Urinary bladder (tissue), 4 donors: Measurements from ENCODE around the gene TCEA3. TPM values are rescaled to one million over a fixed set of nuclear protein-coding genes. Genes with fewer than 3 reads are reported as not detected.

Experiments
- DNase-seq: peaks from one replicate; pipeline ENCODE4 v3.0.0-alpha.2; 2015; ENCODE audit errors: extremely low spot score
- H3K27ac ChIP-seq: one replicate; pipeline ENCODE4 v1.5.1; 2013; ENCODE audit warnings: low read depth, mild to moderate bottlenecking, moderate library complexity
- H3K36me3 ChIP-seq: one replicate; pipeline ENCODE4 v1.6.1; 2013; ENCODE audit warnings: mild to moderate bottlenecking, moderate library complexity; ENCODE audit not compliant: insufficient read depth
- H3K4me1 ChIP-seq: one replicate; pipeline ENCODE4 v1.6.1; 2013; ENCODE audit warnings: mild to moderate bottlenecking, moderate library complexity; ENCODE audit not compliant: insufficient read depth
- H3K4me3 ChIP-seq: one replicate; pipeline ENCODE4 v1.5.1; 2013; ENCODE audit warnings: low read depth, low read length
- WGBS: extraction: QIAGEN DNeasy Blood & Tissue Kit; methylation state at CpG from one replicate; pipeline ENCODE4 v1.1.7; 2013; 5-methylcytosine and 5-hydroxymethylcytosine counted together
- polyA plus RNA-seq: library from polyadenylated mRNA; stranded (reverse); fragments of 200-250 nt; gene quantifications from one replicate; pipeline ENCODE4 v1.2.3, GENCODE V29; 2013
- total RNA-seq: library from RNA; depleted of rRNA; stranded (reverse); fragments of >200 nt; gene quantifications from one replicate; pipeline ENCODE4 v1.2.3, GENCODE V29; 2014
- donor health status: healthy with polysubstance abuse.
- donor health status: healthy.

The TCEA3 gene
- total and polyA plus RNA-seq, 2 donors = 28.5 to 44.8 TPM

- H3K4me1 ChIP-seq = no peaks in the 10 kb centered on the region
- no peak overlapping the region for H3K4me3 ChIP-seq
- DNase-seq = no peak
- 89% methylated on average over 5 of the region's 5 CpGs for WGBS
- no peaks in the 10 kb centered on the region for H3K36me3 ChIP-seq
- no peak overlapping the region for H3K27ac ChIP-seq
These were observed 31.7 kb upstream of the TCEA3 start for GRCh38 chr1:23456226-23456625.

GRCh38 chr1:23453455-23454000 is 29.0 kb upstream of the TCEA3 start:
- WGBS = 96% methylated on average over 3 of the region's 3 CpGs
- no peaks in the 10 kb centered on the region for H3K4me1 ChIP-seq
- no peak overlapping the region for H3K4me3 ChIP-seq
- no peaks in the 10 kb centered on the region for H3K36me3 ChIP-seq
- DNase-seq = no peak
- no peak overlapping the region for H3K27ac ChIP-seq

GRCh38 chr1:23452011-23452411 is 27.5 kb upstream of the TCEA3 start:
- whole genome bisulfite sequencing = 29% methylated on average over 5 of the region's 5 CpGs
- Histone ChIP-seq H3K4me3 (no peak overlapping the region), H3K27ac (no peak overlapping the region), H3K4me1 (no peaks in the 10 kb centered on the region), H3K36me3 (no peaks in the 10 kb centered on the region)
- peak; percentile 77 for DNase-seq

GRCh38 chr1:23451441-23451840 is 26.9 kb upstream of the TCEA3 start:
- 52% methylated on average over 1 of the region's 1 CpG for WGBS
- no peak overlapping the region for H3K4me3 ChIP-seq
- no peaks in the 10 kb centered on the region for H3K4me1 ChIP-seq
- DNase-seq = no peak
- H3K36me3 ChIP-seq = no peaks in the 10 kb centered on the region
- H3K27ac ChIP-seq = no peak overlapping the region

- Histone ChIP-seq H3K27ac (no peak overlapping the region), H3K36me3 (no peaks in the 10 kb centered on the region), H3K4me1 (no peaks in the 10 kb centered on the region), H3K4me3 (no peak overlapping the region)
- DNase-seq = no peak
- 91% methylated on average over 4 of the region's 4 CpGs for WGBS
These were observed 26.3 kb upstream of the TCEA3 start for GRCh38 chr1:23450894-23451293.

- WGBS = 91% methylated on average over 4 of the region's 4 CpGs
- H3K36me3 ChIP-seq = no peaks in the 10 kb centered on the region
- no peak overlapping the region for H3K4me3 ChIP-seq
- no peak for DNase-seq
- H3K4me1 ChIP-seq = no peaks in the 10 kb centered on the region
- no peak overlapping the region for H3K27ac ChIP-seq
These were observed 25.4 kb upstream of the TCEA3 start for GRCh38 chr1:23449958-23450357.

- no peak for DNase-seq
- WGBS = 74% methylated on average over 6 of the region's 6 CpGs
- H3K27ac ChIP-seq = no peak overlapping the region
- H3K36me3 ChIP-seq = no peaks in the 10 kb centered on the region
- H3K4me3 ChIP-seq = no peak overlapping the region
- H3K4me1 ChIP-seq = no peaks in the 10 kb centered on the region
These were observed 24.8 kb upstream of the TCEA3 start for GRCh38 chr1:23449306-23449705.

- 44% methylated on average over 1 of the region's 1 CpG for WGBS
- Histone ChIP-seq H3K27ac (no peak overlapping the region), H3K36me3 (no peaks in the 10 kb centered on the region), H3K4me1 (no peaks in the 10 kb centered on the region), H3K4me3 (no peak overlapping the region)
- no peak for DNase-seq
These were observed 24.3 kb upstream of the TCEA3 start for GRCh38 chr1:23448846-23449245.

- DNase-seq = no peak
- Histone ChIP-seq H3K4me1 (no peaks in the 10 kb centered on the region), H3K4me3 (no peak overlapping the region), H3K27ac (no peak overlapping the region), H3K36me3 (no peaks in the 10 kb centered on the region)
- 88% methylated on average over 8 of the region's 8 CpGs for WGBS
These were observed 22.2 kb upstream of the TCEA3 start for GRCh38 chr1:23446661-23447310.

GRCh38 chr1:23444596-23445390 is 20.2 kb upstream of the TCEA3 start:
- no peak overlapping the region for H3K27ac ChIP-seq

GRCh38 chr1:23444104-23444533 is 19.6 kb upstream of the TCEA3 start:
- Histone ChIP-seq H3K4me1 (no peaks in the 10 kb centered on the region), H3K36me3 (no peaks in the 10 kb centered on the region), H3K27ac (no peak overlapping the region), H3K4me3 (no peak overlapping the region)
- DNase-seq = no peak
- 71% methylated on average over 4 of the region's 4 CpGs for WGBS

More at GRCh38 chr1:23444596-23445390, 20.2 kb upstream of the TCEA3 start:
- no peak for DNase-seq
- 78% methylated on average over 4 of the region's 4 CpGs for WGBS
- Histone ChIP-seq H3K36me3 (no peaks in the 10 kb centered on the region), H3K4me1 (no peaks in the 10 kb centered on the region), H3K4me3 (no peak overlapping the region)

- 85% methylated on average over 3 of the region's 3 CpGs for WGBS
- DNase-seq = no peak
These were observed 18.2 kb upstream of the TCEA3 start for GRCh38 chr1:23442751-23443150.

GRCh38 chr1:23441446-23442148 is 17.0 kb upstream of the TCEA3 start:
- H3K27ac ChIP-seq = no peak overlapping the region

More at GRCh38 chr1:23442751-23443150, 18.2 kb upstream of the TCEA3 start:
- Histone ChIP-seq H3K4me1 (no peaks in the 10 kb centered on the region), H3K27ac (no peak overlapping the region), H3K36me3 (no peaks in the 10 kb centered on the region), H3K4me3 (no peak overlapping the region)

More at GRCh38 chr1:23441446-23442148, 17.0 kb upstream of the TCEA3 start:
- H3K4me3 ChIP-seq = no peak overlapping the region
- H3K36me3 ChIP-seq = no peaks in the 10 kb centered on the region
- no peak for DNase-seq
- H3K4me1 ChIP-seq = no peaks in the 10 kb centered on the region
- 77% methylated on average over 8 of the region's 8 CpGs for WGBS
